HCT116 (cell line): ENCODE data around the gene GABPA.

Source experiments
- EGR1 ChIP-seq: IDR thresholded peaks from 2 replicates; pipeline ENCODE4 v1.6.1; 2012; ENCODE audit warnings: low read depth
- ELF1 ChIP-seq: IDR thresholded peaks from 2 replicates; pipeline ENCODE4 v1.6.1; 2012; ENCODE audit warnings: low read depth, borderline replicate concordance
- EZH2 ChIP-seq: fragments of 200-600 bp; sonication (generic); IDR thresholded peaks from 2 replicates; pipeline ENCODE4 v1.6.1; 2017; ENCODE audit warnings: antibody characterized with exemption, mixed run types
- POLR2A ChIP-seq: IDR thresholded peaks from 2 replicates; pipeline ENCODE4 v1.7.0; 2011; ENCODE audit warnings: borderline replicate concordance; ENCODE audit not compliant: insufficient read depth, insufficient read length; ENCODE audit errors: extremely low read depth
- POLR2AphosphoS5 ChIP-seq: IDR thresholded peaks from 2 replicates; pipeline ENCODE4 v1.6.1; 2011; ENCODE audit warnings: mild to moderate bottlenecking, low read depth, low read length, moderate library complexity
- RAD21 ChIP-seq: IDR thresholded peaks from 2 replicates; pipeline ENCODE4 v1.6.1; 2012; ENCODE audit warnings: low read depth, mild to moderate bottlenecking
- TCF7L2 ChIP-seq: IDR thresholded peaks from 2 replicates; pipeline ENCODE4 v1.7.0; 2011; ENCODE audit warnings: borderline replicate concordance, inconsistent platforms; ENCODE audit not compliant: insufficient read depth, insufficient read length; ENCODE audit errors: extremely low read depth
- ZFX ChIP-seq: fragments of 450-650 bp; IDR thresholded peaks from 2 replicates; pipeline ENCODE4 v1.6.1; 2017
- TF ChIP-seq, protein P1 (sequence below), 3 experiments: fragments of 200-600 bp in 1 of 3; sonication (generic) in 1 of 3; IDR thresholded peaks in 2 of 3; conservative IDR thresholded peaks in 1 of 3; 2 replicates each; pipeline ENCODE4 v1.5.1; 2012 to 2017; ENCODE audit warnings: low read depth in 2 of 3, low read length in 2 of 3, antibody characterized with exemption in 1 of 3, borderline replicate concordance in 1 of 3, control low read depth in 1 of 3, mild to moderate bottlenecking in 1 of 3, mixed read lengths in 1 of 3, mixed run types in 1 of 3, moderate library complexity in 1 of 3; ENCODE audit not compliant: insufficient read depth in 1 of 3
- TF ChIP-seq, protein P2 (sequence below): IDR thresholded peaks from 2 replicates; pipeline ENCODE4 v1.6.1; 2012; ENCODE audit warnings: low read depth
- TF ChIP-seq, protein P3 (sequence below): IDR thresholded peaks from 2 replicates; pipeline ENCODE4 v1.6.1; 2012
- TF ChIP-seq, protein P4 (sequence below): IDR thresholded peaks from 2 replicates; pipeline ENCODE4 v1.6.1; 2012

DNA sequence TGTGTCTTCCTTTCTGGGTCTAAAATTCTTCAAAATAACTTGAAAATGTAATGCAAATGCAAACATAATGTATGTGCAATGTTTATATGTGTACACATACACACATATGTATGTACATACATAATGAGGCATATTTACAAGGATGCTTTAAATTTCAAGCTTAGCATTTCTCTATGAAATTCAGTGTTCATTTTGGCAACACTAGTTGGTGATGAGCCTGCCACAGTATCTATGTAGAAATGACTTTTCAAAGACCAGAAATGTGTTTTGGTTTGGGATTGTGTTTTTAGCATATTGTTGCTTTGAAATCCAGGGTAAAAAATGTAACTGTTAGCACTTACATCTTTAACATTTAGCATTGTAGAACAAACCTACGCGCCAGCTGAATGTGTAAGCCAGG is 10.1 kb downstream of the GABPA start:
- TF ChIP-seq, protein P1, sequence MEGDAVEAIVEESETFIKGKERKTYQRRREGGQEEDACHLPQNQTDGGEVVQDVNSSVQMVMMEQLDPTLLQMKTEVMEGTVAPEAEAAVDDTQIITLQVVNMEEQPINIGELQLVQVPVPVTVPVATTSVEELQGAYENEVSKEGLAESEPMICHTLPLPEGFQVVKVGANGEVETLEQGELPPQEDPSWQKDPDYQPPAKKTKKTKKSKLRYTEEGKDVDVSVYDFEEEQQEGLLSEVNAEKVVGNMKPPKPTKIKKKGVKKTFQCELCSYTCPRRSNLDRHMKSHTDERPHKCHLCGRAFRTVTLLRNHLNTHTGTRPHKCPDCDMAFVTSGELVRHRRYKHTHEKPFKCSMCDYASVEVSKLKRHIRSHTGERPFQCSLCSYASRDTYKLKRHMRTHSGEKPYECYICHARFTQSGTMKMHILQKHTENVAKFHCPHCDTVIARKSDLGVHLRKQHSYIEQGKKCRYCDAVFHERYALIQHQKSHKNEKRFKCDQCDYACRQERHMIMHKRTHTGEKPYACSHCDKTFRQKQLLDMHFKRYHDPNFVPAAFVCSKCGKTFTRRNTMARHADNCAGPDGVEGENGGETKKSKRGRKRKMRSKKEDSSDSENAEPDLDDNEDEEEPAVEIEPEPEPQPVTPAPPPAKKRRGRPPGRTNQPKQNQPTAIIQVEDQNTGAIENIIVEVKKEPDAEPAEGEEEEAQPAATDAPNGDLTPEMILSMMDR (IDR thresholded peaks at IDR 0.05 in 2 of 3, conservative IDR thresholded peaks at IDR 0.05 in 1 of 3; ENCODE audit: borderline replicate concordance in 1 of 3, insufficient read depth in 1 of 3, low read depth in 2 of 3, low read length in 2 of 3), result no peak
- TF ChIP-seq POLR2A (no peak), EZH2 (no peak), EGR1 (no peak), ZFX (no peak), ELF1 (no peak), TCF7L2 (no peak), RAD21 (no peak), POLR2AphosphoS5 (no peak)
- TF ChIP-seq, protein P2, sequence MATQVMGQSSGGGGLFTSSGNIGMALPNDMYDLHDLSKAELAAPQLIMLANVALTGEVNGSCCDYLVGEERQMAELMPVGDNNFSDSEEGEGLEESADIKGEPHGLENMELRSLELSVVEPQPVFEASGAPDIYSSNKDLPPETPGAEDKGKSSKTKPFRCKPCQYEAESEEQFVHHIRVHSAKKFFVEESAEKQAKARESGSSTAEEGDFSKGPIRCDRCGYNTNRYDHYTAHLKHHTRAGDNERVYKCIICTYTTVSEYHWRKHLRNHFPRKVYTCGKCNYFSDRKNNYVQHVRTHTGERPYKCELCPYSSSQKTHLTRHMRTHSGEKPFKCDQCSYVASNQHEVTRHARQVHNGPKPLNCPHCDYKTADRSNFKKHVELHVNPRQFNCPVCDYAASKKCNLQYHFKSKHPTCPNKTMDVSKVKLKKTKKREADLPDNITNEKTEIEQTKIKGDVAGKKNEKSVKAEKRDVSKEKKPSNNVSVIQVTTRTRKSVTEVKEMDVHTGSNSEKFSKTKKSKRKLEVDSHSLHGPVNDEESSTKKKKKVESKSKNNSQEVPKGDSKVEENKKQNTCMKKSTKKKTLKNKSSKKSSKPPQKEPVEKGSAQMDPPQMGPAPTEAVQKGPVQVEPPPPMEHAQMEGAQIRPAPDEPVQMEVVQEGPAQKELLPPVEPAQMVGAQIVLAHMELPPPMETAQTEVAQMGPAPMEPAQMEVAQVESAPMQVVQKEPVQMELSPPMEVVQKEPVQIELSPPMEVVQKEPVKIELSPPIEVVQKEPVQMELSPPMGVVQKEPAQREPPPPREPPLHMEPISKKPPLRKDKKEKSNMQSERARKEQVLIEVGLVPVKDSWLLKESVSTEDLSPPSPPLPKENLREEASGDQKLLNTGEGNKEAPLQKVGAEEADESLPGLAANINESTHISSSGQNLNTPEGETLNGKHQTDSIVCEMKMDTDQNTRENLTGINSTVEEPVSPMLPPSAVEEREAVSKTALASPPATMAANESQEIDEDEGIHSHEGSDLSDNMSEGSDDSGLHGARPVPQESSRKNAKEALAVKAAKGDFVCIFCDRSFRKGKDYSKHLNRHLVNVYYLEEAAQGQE, result no peak
- TF ChIP-seq, protein P3, sequence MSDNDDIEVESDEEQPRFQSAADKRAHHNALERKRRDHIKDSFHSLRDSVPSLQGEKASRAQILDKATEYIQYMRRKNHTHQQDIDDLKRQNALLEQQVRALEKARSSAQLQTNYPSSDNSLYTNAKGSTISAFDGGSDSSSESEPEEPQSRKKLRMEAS, result no peak
- TF ChIP-seq, protein P4, sequence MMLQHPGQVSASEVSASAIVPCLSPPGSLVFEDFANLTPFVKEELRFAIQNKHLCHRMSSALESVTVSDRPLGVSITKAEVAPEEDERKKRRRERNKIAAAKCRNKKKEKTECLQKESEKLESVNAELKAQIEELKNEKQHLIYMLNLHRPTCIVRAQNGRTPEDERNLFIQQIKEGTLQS, result no peak
